ENCODE measurements around the gene IL31. TPM values are rescaled to one million over a fixed set of nuclear protein-coding genes. Genes with fewer than 3 reads are reported as not detected.

IL31 gene
- total and polyA plus RNA-seq, 4 experiments from 2014 or later = not detected

- peak; percentile 63 to 72 (median 69) for DNase-seq
- Mint-ChIP-seq H3K36me3 (peaks cover 2 to 12% of the 10 kb centered on the region in 2 donors), H3K4me1 (peaks cover 20 to 37% (median 23%) of the 10 kb centered on the region in 4 donors), H3K4me3 (peak overlapping the region in 3 of 8 donors; percentile 53 to 78 (median 73)), H3K27me3 (no peaks in the 10 kb centered on the region), H3K9me3 (no peaks in the 10 kb centered on the region), H3K27ac (peak overlapping the region; percentile 3 to 88 (median 69))
- H3K9me3 ChIP-seq (ENCODE audit: control insufficient read depth in 1 of 2, low read length in 2 of 2) = no peaks in the 10 kb centered on the region
- H3K4me1 ChIP-seq (ENCODE audit: insufficient read depth, low read length) = peaks cover 19% of the 10 kb centered on the region
- peaks cover 14% of the 10 kb centered on the region for H3K36me3 ChIP-seq (ENCODE audit: insufficient read depth, low read length)
- H3K27ac ChIP-seq (ENCODE audit: low read depth, low read length) = no peak overlapping the region
- no peaks in the 10 kb centered on the region for H3K27me3 ChIP-seq (ENCODE audit: insufficient read depth, low read length)
- intact Hi-C loops (cut with micrococcal nuclease) = loop anchor here (1.0 kb wide), 2 partner anchors 45 to 69 kb away; partner anchors contain the start of gene MLXIP
- no peak overlapping the region for H3K4me3 ChIP-seq (ENCODE audit: low read length in 2 of 2)
- ChIA-PET CTCF (ENCODE audit: partially characterized antibody) (interaction anchor here (0.6 to 12.0 kb wide), 44 partner anchors 8 to 329 kb away, joined by 3 to 186 read pairs (median 5); partner anchors contain the start of genes CFAP251 and MLXIP), POLR2A (ENCODE audit: partially characterized antibody) (interaction anchor here (0.8 to 2.4 kb wide), 6 partner anchors 41 to 234 kb away, joined by 3 to 13 read pairs (median 4); partner anchors contain the start of gene MLXIP)
These were observed 50.8 kb downstream of the IL31 start for GRCh38 chr12:122123051-122123760.

Other genes starting within 250 kb of the IL31 start
- 1 to 10 TPM; 3.0 to 3.7 TPM for gene BCL7A, start 152.3 kb downstream of the IL31 start, total RNA-seq
- gene BCL7A, start 152.3 kb downstream of the IL31 start, polyA plus RNA-seq = 1 to 10 TPM; 1.5 to 2.5 TPM
- 10 to 100 TPM; 79.5 to 88.1 TPM for gene MLXIP, start 95.5 kb downstream of the IL31 start, total RNA-seq
- 10 to 100 TPM in 1 of 2 donors, 1 to 10 TPM in 1; 2.7 to 23.8 TPM for gene MLXIP, start 95.5 kb downstream of the IL31 start, polyA plus RNA-seq
- not detected for gene LRRC43, start 8.9 kb upstream of the IL31 start, total RNA-seq
- not detected for gene LRRC43, start 8.9 kb upstream of the IL31 start, polyA plus RNA-seq
- gene B3GNT4, start 29.5 kb upstream of the IL31 start, total RNA-seq = 1 to 10 TPM in 1 of 2 experiments, under 1 TPM in 1; 0.93 to 1.4 TPM
- under 1 TPM in 1 of 2 donors, not detected in 1; 0.10 TPM for gene B3GNT4, start 29.5 kb upstream of the IL31 start, polyA plus RNA-seq
- 10 to 100 TPM; 40.0 to 44.1 TPM for gene DIABLO, start 51.8 kb upstream of the IL31 start, total RNA-seq
- gene DIABLO, start 51.8 kb upstream of the IL31 start, polyA plus RNA-seq = 10 to 100 TPM; 61.7 to 62.0 TPM
- 10 to 100 TPM; 40.5 to 42.6 TPM for gene VPS33A, start 92.3 kb upstream of the IL31 start, total RNA-seq
- gene VPS33A, start 92.3 kb upstream of the IL31 start, polyA plus RNA-seq = 10 to 100 TPM; 33.2 to 39.1 TPM
- gene CLIP1, start 248.4 kb upstream of the IL31 start, total RNA-seq = 10 to 100 TPM; 63.5 to 65.7 TPM
- 10 to 100 TPM in 1 of 2 donors, 1 to 10 TPM in 1; 5.9 to 34.7 TPM for gene CLIP1, start 248.4 kb upstream of the IL31 start, polyA plus RNA-seq

Measured in CD4-positive, alpha-beta memory T cell (primary cell).